AG04450 (cell line): Measurements from ENCODE around the gene PSEN2. TPM values are rescaled to one million over a fixed set of nuclear protein-coding genes. Genes with fewer than 3 reads are reported as not detected.

Source experiments
- CTCF ChIA-PET: fragments of 300-600, 350-600 bp; formaldehyde crosslinking; extraction: SDS; loops from one replicate; lab custom pipeline; 2022; ENCODE audit warnings: antibody characterized with exemption, inconsistent platforms; lab: Charles Lee
- POLR2A ChIA-PET: fragments of 350-600 bp; formaldehyde crosslinking; extraction: SDS; loops from one replicate; lab custom pipeline; 2021; ENCODE audit warnings: antibody characterized with exemption, inconsistent platforms; lab: Yijun Ruan, JAX
- DNase-seq: peaks from one replicate; pipeline ENCODE4 v3.0.0-alpha.2; 2011; ENCODE audit warnings: low read depth, low spot score
- H3K27ac ChIP-seq: one replicate; pipeline ENCODE4 v1.5.1; 2012; ENCODE audit warnings: low read depth, low read length, control low read depth
- H3K27me3 ChIP-seq: one replicate; pipeline ENCODE4 v1.6.0; 2012; ENCODE audit warnings: low read length; ENCODE audit not compliant: control insufficient read depth, insufficient read depth
- H3K4me3 ChIP-seq: 2 replicates; pipeline ENCODE4 v1.5.1; 2011; ENCODE audit warnings: mild to moderate bottlenecking, low read depth, low read length, control low read depth
- H3K9me3 ChIP-seq: 2 replicates; pipeline ENCODE4 v1.5.1; 2012; ENCODE audit warnings: low read length; ENCODE audit not compliant: control insufficient read depth, insufficient read depth
- polyA plus RNA-seq: library from polyadenylated mRNA; depleted of rRNA; stranded (reverse); fragments of >200 nt; gene quantifications from 2 replicates; pipeline ENCODE4 v1.2.3, GENCODE V29; 2011
- TF ChIP-seq, protein P1 (sequence below): IDR thresholded peaks from 2 replicates; pipeline ENCODE4 v1.5.1; 2011; ENCODE audit warnings: low read depth, low read length, control low read depth, inconsistent platforms

PSEN2 gene
- polyA plus RNA-seq, 1 experiment = 12.1 TPM

- TF ChIP-seq, protein P1, sequence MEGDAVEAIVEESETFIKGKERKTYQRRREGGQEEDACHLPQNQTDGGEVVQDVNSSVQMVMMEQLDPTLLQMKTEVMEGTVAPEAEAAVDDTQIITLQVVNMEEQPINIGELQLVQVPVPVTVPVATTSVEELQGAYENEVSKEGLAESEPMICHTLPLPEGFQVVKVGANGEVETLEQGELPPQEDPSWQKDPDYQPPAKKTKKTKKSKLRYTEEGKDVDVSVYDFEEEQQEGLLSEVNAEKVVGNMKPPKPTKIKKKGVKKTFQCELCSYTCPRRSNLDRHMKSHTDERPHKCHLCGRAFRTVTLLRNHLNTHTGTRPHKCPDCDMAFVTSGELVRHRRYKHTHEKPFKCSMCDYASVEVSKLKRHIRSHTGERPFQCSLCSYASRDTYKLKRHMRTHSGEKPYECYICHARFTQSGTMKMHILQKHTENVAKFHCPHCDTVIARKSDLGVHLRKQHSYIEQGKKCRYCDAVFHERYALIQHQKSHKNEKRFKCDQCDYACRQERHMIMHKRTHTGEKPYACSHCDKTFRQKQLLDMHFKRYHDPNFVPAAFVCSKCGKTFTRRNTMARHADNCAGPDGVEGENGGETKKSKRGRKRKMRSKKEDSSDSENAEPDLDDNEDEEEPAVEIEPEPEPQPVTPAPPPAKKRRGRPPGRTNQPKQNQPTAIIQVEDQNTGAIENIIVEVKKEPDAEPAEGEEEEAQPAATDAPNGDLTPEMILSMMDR = no peak
- no peaks in the 10 kb centered on the region for H3K27me3 ChIP-seq
- CTCF ChIA-PET = no interaction called here
- no peaks in the 10 kb centered on the region for H3K9me3 ChIP-seq
- no peak overlapping the region for H3K4me3 ChIP-seq
- DNase-seq = no peak
- POLR2A ChIA-PET = no interaction called here
- no peak overlapping the region for H3K27ac ChIP-seq
Observed at GRCh38 chr1:226891346-226891745, 20.9 kb downstream of the PSEN2 start.

- Histone ChIP-seq H3K27ac (no peak overlapping the region), H3K4me3 (no peak overlapping the region), H3K27me3 (no peaks in the 10 kb centered on the region), H3K9me3 (no peaks in the 10 kb centered on the region)
- POLR2A ChIA-PET = no interaction called here
- CTCF ChIA-PET = no interaction called here
- TF ChIP-seq, protein P1 = no peak
- no peak for DNase-seq
Observed at GRCh38 chr1:226891846-226892523, 21.6 kb downstream of the PSEN2 start.

DNA sequence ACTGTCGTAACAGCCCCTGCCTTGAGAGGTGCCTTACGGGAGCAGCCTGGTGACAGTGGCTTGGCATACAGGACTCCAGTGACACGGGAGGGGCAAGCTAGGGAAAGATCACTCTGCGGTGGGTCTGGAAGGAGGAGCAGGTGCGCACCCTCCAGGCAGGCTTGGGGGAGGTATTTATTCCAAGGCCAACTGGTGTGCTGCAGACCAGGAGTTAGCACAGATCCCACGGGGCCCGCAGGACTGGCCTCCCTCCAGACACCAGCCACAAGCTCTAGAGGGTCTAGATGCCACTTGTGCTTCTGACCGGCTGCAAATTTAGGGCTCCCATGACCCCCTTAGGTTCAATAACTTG is 22.1 kb downstream of the PSEN2 start:
- no peaks in the 10 kb centered on the region for H3K9me3 ChIP-seq
- ChIA-PET CTCF (no interaction called here), POLR2A (no interaction called here)
- no peaks in the 10 kb centered on the region for H3K27me3 ChIP-seq
- no peak for DNase-seq
- no peak overlapping the region for H3K27ac ChIP-seq
- TF ChIP-seq, protein P1 = no peak
- no peak overlapping the region for H3K4me3 ChIP-seq

DNA sequence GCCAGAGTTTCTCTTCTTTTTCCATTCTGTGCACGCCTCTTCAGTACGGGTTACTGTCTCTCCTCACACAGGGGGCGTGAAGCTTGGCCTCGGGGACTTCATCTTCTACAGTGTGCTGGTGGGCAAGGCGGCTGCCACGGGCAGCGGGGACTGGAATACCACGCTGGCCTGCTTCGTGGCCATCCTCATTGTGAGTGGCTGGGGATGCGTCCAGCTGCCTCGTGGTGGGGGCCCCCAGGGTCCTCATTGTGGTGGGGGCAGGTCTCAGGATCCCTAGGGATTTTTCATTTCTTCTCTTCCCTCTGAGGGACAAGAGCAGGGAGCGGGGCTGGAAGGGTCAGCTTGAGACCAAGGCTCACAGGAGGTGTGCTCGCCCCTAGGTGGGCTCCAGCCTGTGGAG is 23.5 kb downstream of the PSEN2 start:
- no peak overlapping the region for H3K4me3 ChIP-seq
- DNase-seq = no peak
- no peaks in the 10 kb centered on the region for H3K9me3 ChIP-seq
- H3K27me3 ChIP-seq = no peaks in the 10 kb centered on the region
- TF ChIP-seq, protein P1 = no peak
- POLR2A ChIA-PET = no interaction called here
- no peak overlapping the region for H3K27ac ChIP-seq
- CTCF ChIA-PET = no interaction called here

DNA sequence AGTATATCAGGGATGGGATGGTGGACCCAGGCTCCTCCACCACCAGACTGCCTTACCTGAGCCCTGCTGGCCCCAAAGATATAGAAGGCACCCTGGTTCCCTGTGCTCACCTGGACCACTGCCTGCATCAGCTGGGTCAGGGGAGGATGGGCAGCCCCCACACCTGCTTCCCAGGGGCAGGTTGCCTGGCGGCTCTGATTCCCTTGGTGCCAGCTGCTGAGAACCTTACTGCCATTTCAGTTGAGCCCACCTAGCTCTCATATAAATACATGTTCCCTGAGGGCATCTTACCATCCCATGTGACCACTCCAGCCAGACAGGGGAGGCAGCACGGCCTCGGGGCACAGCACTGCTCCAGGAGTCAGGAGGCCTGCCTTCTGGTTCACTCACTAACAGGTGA is 24.4 kb downstream of the PSEN2 start:
- H3K27ac ChIP-seq = no peak overlapping the region
- no peaks in the 10 kb centered on the region for H3K9me3 ChIP-seq
- H3K4me3 ChIP-seq = no peak overlapping the region
- no peak for DNase-seq
- TF ChIP-seq, protein P1 = no peak
- POLR2A ChIA-PET = no interaction called here
- CTCF ChIA-PET = no interaction called here
- no peaks in the 10 kb centered on the region for H3K27me3 ChIP-seq
